A375 (cell line): ENCODE data around the gene ADIPOR1. TPM values are rescaled to one million over a fixed set of nuclear protein-coding genes. Genes with fewer than 3 reads are reported as not detected.

Experiments used
- small RNA-seq: library from RNA; depleted of rRNA; stranded (forward); fragments of <200 nt; gene quantifications from one replicate; pipeline ENCODE3, GENCODE V24; 2014
- total RNA-seq: library from RNA; depleted of rRNA; stranded (reverse); fragments of >200 nt; shearing (Covaris generic); gene quantifications from 2 replicates; pipeline ENCODE4 v1.2.3, GENCODE V29; 2014; rRNA removed

The ADIPOR1 gene
- total RNA-seq = 159 and 161 TPM in 2 replicates

GRCh38 chr1:202957733-202958543 lies at the start of gene ADIPOR1:
ADIPOR1 (minus strand) TSS chr1:202958312; CDS start chr1:202951070, 7,242 bp downstream.

GRCh38 chr1:203006948-203007871 lies 49.1 kb upstream of the ADIPOR1 start, which contains the start of gene TMEM183A:
TMEM183A (plus strand) TSS chr1:203007374; CDS start chr1:203007466, 92 bp downstream.

GRCh38 chr1:202926581-202927491 lies 31.3 kb downstream of the ADIPOR1 start, which contains the start of gene KLHL12:
KLHL12 (minus strand) TSS chr1:202927234; CDS start chr1:202925162, 2,072 bp downstream.

Small RNA genes lying within 50 kb of the gene (small RNA-seq; reads per million reads assigned to genes)
- gene RF00019 = not detected

Other genes with a start within 250 kb of the ADIPOR1 start
- gene SYT2, start 247.9 kb downstream of the ADIPOR1 start, total RNA-seq = not detected in 2 replicates
- gene KDM5B, start 149.9 kb downstream of the ADIPOR1 start, total RNA-seq = 65.3 and 68.1 TPM in 2 replicates
- not detected in 2 replicates for gene PCAT6, start 147.4 kb downstream of the ADIPOR1 start, total RNA-seq
- 5.5 and 7.5 TPM in 2 replicates for gene RABIF, start 69.2 kb downstream of the ADIPOR1 start, total RNA-seq
- 31.4 and 33.0 TPM in 2 replicates for gene KLHL12, start 31.1 kb downstream of the ADIPOR1 start, total RNA-seq
- 25.3 and 32.5 TPM in 2 replicates for gene CYB5R1, start 8.9 kb upstream of the ADIPOR1 start, total RNA-seq
- 96.8 and 102 TPM in 2 replicates for gene TMEM183A, start 49.1 kb upstream of the ADIPOR1 start, total RNA-seq
- gene PPFIA4, start 68.2 kb upstream of the ADIPOR1 start, total RNA-seq = 2.3 and 3.5 TPM in 2 replicates
- gene MYOG, start 127.7 kb upstream of the ADIPOR1 start, total RNA-seq = not detected in 2 replicates
- 5.5 and 7.1 TPM in 2 replicates for gene ADORA1, start 169.4 kb upstream of the ADIPOR1 start, total RNA-seq
- gene MYBPH, start 217.5 kb upstream of the ADIPOR1 start, total RNA-seq = not detected in 2 replicates
- gene CHI3L1, start 228.4 kb upstream of the ADIPOR1 start, total RNA-seq = not detected in 2 replicates